Small intestine (tissue), 16 donors: ENCODE results near the gene MLLT11. TPM values are rescaled to one million over a fixed set of nuclear protein-coding genes. Genes with fewer than 3 reads are reported as not detected.

ENCODE experiments used
- DNase-seq, 2 donors: peaks; one replicate each; pipeline versions ENCODE4 v3.0.0 to v3.0.0-alpha.2; 2013
- FAIRE-seq: peaks from 2 replicates; lab custom pipeline; 2012; peaks lifted over from hg19 to GRCh38; lab: Jason Lieb, UNC
- H3K27ac ChIP-seq, 3 donors: one replicate each; pipeline ENCODE4 v1.5.1; 2013; ENCODE audit warnings: low read length in 2 of 3, mild to moderate bottlenecking in 2 of 3, control low read depth in 1 of 3, inconsistent platforms in 1 of 3, low read depth in 1 of 3, moderate library complexity in 1 of 3
- H3K27me3 ChIP-seq, 3 donors: one replicate each; pipeline ENCODE4 v1.6.1; 2013; ENCODE audit warnings: low read length in 3 of 3, inconsistent platforms in 1 of 3; ENCODE audit not compliant: control insufficient read depth in 3 of 3, insufficient read depth in 3 of 3
- H3K36me3 ChIP-seq, 3 donors: one replicate each; pipeline ENCODE4 v1.6.1; 2013; ENCODE audit warnings: low read length in 3 of 3, inconsistent platforms in 1 of 3, low read depth in 1 of 3, mild to moderate bottlenecking in 1 of 3, moderate library complexity in 1 of 3; ENCODE audit not compliant: control insufficient read depth in 3 of 3, insufficient read depth in 2 of 3
- H3K4me1 ChIP-seq, 3 donors: one replicate each; pipeline ENCODE4 v1.6.1; 2013; ENCODE audit warnings: low read length in 2 of 3, inconsistent platforms in 1 of 3, low read depth in 1 of 3, mild to moderate bottlenecking in 1 of 3, moderate library complexity in 1 of 3; ENCODE audit not compliant: control insufficient read depth in 3 of 3, insufficient read depth in 2 of 3
- H3K4me3 ChIP-seq, 3 donors: one replicate each; pipeline ENCODE4 v1.5.1; 2013; ENCODE audit warnings: low read length in 3 of 3, control low read depth in 1 of 3, inconsistent platforms in 1 of 3, low read depth in 1 of 3, mild to moderate bottlenecking in 1 of 3, moderate library complexity in 1 of 3
- H3K9me3 ChIP-seq, 2 donors: one replicate each; pipeline ENCODE4 v1.6.1; 2013; ENCODE audit warnings: low read depth in 1 of 2, low read length in 1 of 2; ENCODE audit not compliant: control insufficient read depth in 2 of 2, insufficient read depth in 1 of 2
- WGBS, 3 donors: extraction: QIAGEN DNeasy Blood & Tissue Kit; methylation state at CpG; one replicate each; pipeline ENCODE4 v1.1.7; 2013; 5-methylcytosine and 5-hydroxymethylcytosine counted together
- long read RNA-seq, 10 donors: transcript quantifications; one replicate each; lab custom pipeline, GENCODE V29; 2026
- polyA plus RNA-seq, 4 donors: library from polyadenylated mRNA; stranded (reverse) in 3 of 4; unstranded in 1 of 4; fragments of 200-250 nt in 3 of 4; fragments of 120-200 nt in 1 of 4; gene quantifications; one replicate each; pipeline versions ENCODE4 v1.2.1 to v1.2.3, GENCODE V29; 2013
- donor health status: healthy with polysubstance abuse.
- donor health status: control.
- donor health status: control.
- donor health status: Bipolar disorder and iron deficiency.
- donor health status: healthy.

The MLLT11 gene, protein sequence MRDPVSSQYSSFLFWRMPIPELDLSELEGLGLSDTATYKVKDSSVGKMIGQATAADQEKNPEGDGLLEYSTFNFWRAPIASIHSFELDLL
- 1 to 10 TPM in 2 of 4 donors, under 1 TPM in 2; 0.22 to 5.5 (median 2.4) TPM for polyA plus RNA-seq
- long read RNA-seq, donor 1, result 0 reads
- long read RNA-seq, donor 2, full-length matches to known transcripts, result 5 of 5 reads
- long read RNA-seq, donor 2, partial matches to known transcripts, result 0 of 5 reads
- long read RNA-seq, donor 2, other reads (novel, unspliced or antisense), result 0 of 5 reads
- long read RNA-seq, donor 3, full-length matches to known transcripts, result 6 of 6 reads
- long read RNA-seq, donor 3, partial matches to known transcripts, result 0 of 6 reads
- long read RNA-seq, donor 3, other reads (novel, unspliced or antisense), result 0 of 6 reads
- long read RNA-seq, donor 4, full-length matches to known transcripts, result 1 of 1 reads
- long read RNA-seq, donor 4, partial matches to known transcripts, result 0 of 1 reads
- long read RNA-seq, donor 4, other reads (novel, unspliced or antisense), result 0 of 1 reads
- long read RNA-seq, donor 5, full-length matches to known transcripts, result 3 of 3 reads
- long read RNA-seq, donor 5, partial matches to known transcripts, result 0 of 3 reads
- long read RNA-seq, donor 5, other reads (novel, unspliced or antisense), result 0 of 3 reads
- long read RNA-seq, donor 6, full-length matches to known transcripts, result 9 of 9 reads
- long read RNA-seq, donor 6, partial matches to known transcripts, result 0 of 9 reads
- long read RNA-seq, donor 6, other reads (novel, unspliced or antisense), result 0 of 9 reads
- long read RNA-seq, donor 7, result 0 reads
- long read RNA-seq, donor 8, full-length matches to known transcripts, result 3 of 3 reads
- long read RNA-seq, donor 8, partial matches to known transcripts, result 0 of 3 reads
- long read RNA-seq, donor 8, other reads (novel, unspliced or antisense), result 0 of 3 reads
- long read RNA-seq, donor 9, full-length matches to known transcripts, result 3 of 3 reads
- long read RNA-seq, donor 9, partial matches to known transcripts, result 0 of 3 reads
- long read RNA-seq, donor 9, other reads (novel, unspliced or antisense), result 0 of 3 reads
- long read RNA-seq, donor 10, full-length matches to known transcripts, result 75 of 75 reads
- long read RNA-seq, donor 10, partial matches to known transcripts, result 0 of 75 reads
- long read RNA-seq, donor 10, other reads (novel, unspliced or antisense), result 0 of 75 reads

DNA sequence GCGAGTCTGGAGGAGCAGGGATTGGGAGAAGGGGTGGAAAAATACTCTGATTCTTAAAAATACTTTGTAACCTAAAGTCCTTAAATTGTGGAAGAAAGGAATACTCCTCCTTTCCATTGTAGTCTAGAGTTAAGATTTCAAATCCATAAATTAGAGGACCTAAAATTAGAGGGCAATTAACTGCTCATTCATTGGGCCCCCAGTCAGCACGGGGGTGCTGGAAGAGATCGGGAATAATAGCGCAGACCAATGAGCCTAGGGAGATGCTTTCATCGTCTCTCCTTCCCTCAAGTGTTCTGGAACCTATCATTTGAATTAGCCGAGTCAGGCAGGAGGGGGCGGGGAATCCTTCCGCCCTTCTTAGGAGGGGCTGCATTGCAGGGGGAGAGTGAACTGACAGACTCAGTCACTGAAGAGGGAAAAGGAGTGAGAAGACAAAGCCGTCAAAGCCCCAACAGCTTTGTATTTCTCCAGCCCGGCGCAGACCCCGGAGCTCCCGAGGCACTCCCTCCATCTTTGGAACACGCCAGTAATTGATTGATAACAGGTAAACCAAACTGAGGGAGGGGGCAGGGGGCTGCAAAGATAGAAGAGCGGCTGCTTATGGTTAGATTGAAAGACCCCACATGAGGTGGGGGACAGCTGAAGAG lies at the start of gene MLLT11:
TSS of gene MLLT11 (plus strand) at position 391 of the 650 bp plus-strand sequence. CDS start 6,828 bp downstream, outside the sequence.
- H3K4me1 ChIP-seq, result peaks cover 3 to 29% (median 7%) of the 10 kb centered on the region in 3 donors
- H3K36me3 ChIP-seq, result peaks cover 0 to 13% (median 0%) of the 10 kb centered on the region in 3 donors
- 1 to 4% (median 3%) methylated on average over 15 of the region's 15 CpGs for WGBS, 3 donors
- peak within 1 kb of the TSS; percentile 60 to 99 (median 88) for H3K27ac ChIP-seq
- FAIRE-seq (no peak), DNase-seq (peak; percentile 27 to 64)
- H3K27me3 ChIP-seq, result no peaks in the 10 kb centered on the region
- no peaks in the 10 kb centered on the region for H3K9me3 ChIP-seq
- peak within 1 kb of the TSS; percentile 74 to 98 (median 83) for H3K4me3 ChIP-seq

DNA sequence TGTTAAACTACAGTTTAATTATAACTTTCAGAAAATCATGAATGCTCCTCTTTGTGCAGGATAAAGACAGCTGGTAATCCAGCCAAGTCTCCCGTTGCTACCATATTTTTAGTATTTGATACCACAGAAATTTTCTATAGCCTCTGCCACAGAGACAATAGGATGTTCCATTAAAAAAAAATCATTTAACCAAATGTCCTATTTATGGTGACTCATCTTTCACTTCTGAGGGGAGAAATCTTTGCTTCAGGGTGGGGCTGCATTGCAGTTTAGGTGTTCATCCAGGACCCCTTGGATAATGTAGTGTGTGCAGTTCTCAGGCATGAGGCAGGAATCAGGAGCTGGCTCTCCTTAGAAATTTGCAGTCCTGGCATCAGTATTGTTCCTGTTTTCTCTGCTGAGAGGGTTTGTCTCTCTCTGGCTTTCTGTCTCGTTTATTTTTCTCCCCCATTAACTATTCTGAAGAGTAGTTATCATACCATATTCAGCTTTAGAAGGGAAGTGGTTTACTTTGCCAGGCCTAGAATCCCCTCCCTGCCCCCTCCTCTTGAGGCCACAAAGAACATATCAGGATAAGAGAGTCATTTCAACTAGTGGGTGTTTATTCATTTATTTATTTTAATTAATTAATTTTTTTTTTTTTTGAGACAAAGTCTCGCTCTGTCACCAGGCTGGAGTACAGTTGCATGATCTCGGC lies 48.9 kb upstream of the MLLT11 start:
- no peaks in the 10 kb centered on the region for H3K27me3 ChIP-seq
- 53 to 62% (median 54%) methylated on average over 4 of the region's 4 CpGs for WGBS, 3 donors
- H3K9me3 ChIP-seq, result no peaks in the 10 kb centered on the region
- H3K27ac ChIP-seq, result no peak overlapping the region
- FAIRE-seq, result no peak
- no peak overlapping the region for H3K4me3 ChIP-seq
- H3K36me3 ChIP-seq, result peaks cover 0 to 2% (median 2%) of the 10 kb centered on the region in 3 donors
- no peak for DNase-seq
- peaks cover 9 to 48% (median 10%) of the 10 kb centered on the region in 3 donors for H3K4me1 ChIP-seq

DNA sequence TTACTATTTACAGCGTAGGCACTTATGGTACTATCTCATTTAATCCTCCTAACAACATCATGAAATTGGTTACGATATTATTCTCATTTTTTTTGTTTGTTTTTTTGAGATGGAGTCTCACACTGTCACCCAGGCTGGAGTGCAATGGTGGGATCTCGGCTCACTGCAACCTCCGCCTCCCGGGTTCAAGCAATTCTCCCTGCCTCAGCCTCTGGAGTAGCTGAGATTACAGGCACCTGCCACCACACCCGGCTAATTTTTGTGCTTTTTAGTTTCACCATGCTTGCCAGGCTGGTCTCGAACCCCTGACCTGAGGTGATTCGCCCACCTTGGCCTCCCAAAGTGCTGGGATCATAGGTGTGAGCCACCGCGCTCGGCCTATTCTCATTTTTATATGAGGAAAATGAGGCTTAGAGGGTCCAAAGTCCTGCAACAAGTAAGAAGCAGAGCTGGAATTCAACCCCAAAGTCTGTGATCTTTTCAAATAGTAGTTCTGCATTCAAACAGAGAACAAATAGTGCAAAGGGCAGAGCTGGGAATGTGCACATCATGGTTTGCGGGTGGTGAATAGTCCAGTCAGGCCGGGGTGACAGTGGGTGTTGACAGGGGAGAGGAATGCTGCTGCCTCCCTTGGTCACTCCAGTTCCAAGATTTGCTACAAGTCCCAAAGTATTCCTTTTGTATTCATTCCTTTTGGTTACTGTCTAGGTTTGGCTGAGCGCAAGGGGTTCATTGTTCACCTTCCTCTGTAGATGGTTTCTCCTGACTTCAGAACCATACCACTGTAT lies 47.3 kb upstream of the MLLT11 start:
- Histone ChIP-seq H3K36me3 (peaks cover 0 to 9% (median 2%) of the 10 kb centered on the region in 3 donors), H3K4me1 (peaks cover 4 to 37% (median 9%) of the 10 kb centered on the region in 3 donors), H3K27me3 (no peaks in the 10 kb centered on the region), H3K9me3 (no peaks in the 10 kb centered on the region), H3K27ac (peak overlapping the region; percentile 71 to 82 (median 76)), H3K4me3 (no peak overlapping the region)
- 37 to 68% (median 56%) methylated on average over 14 of the region's 14 CpGs for WGBS, 3 donors
- FAIRE-seq, result no peak
- peak; percentile 92 to 94 for DNase-seq

- 12 to 41% (median 29%) methylated on average over 2 of the region's 2 CpGs for WGBS, 3 donors
- FAIRE-seq (no peak), DNase-seq (peak; percentile 65 to 70)
- Histone ChIP-seq H3K27ac (peak overlapping the region; percentile 57 to 82 (median 76)), H3K4me3 (no peak overlapping the region), H3K36me3 (peaks cover 0 to 10% (median 5%) of the 10 kb centered on the region in 3 donors), H3K27me3 (no peaks in the 10 kb centered on the region), H3K4me1 (peaks cover 4 to 34% (median 9%) of the 10 kb centered on the region in 3 donors), H3K9me3 (no peaks in the 10 kb centered on the region)
Measured at GRCh38 chr1:151013518-151013917, 46.7 kb upstream of the MLLT11 start.

- DNase-seq (peak; percentile 73 to 76), FAIRE-seq (no peak)
- no peaks in the 10 kb centered on the region for H3K27me3 ChIP-seq
- peaks cover 0 to 51% (median 5%) of the 10 kb centered on the region in 3 donors for H3K36me3 ChIP-seq
- H3K4me3 ChIP-seq, result no peak overlapping the region
- WGBS, 3 donors, result 32 to 52% (median 46%) methylated on average over 6 of the region's 6 CpGs
- H3K9me3 ChIP-seq, result no peaks in the 10 kb centered on the region
- no peak overlapping the region for H3K27ac ChIP-seq
- no peaks in the 10 kb centered on the region for H3K4me1 ChIP-seq
Measured at GRCh38 chr1:151024540-151025146, 35.6 kb upstream of the MLLT11 start.

- H3K4me1 ChIP-seq, result no peaks in the 10 kb centered on the region
- DNase-seq (no peak), FAIRE-seq (no peak)
- H3K36me3 ChIP-seq, result peaks cover 0 to 54% (median 11%) of the 10 kb centered on the region in 3 donors
- H3K4me3 ChIP-seq, result no peak overlapping the region
- no peak overlapping the region for H3K27ac ChIP-seq
- no peaks in the 10 kb centered on the region for H3K9me3 ChIP-seq
- no peaks in the 10 kb centered on the region for H3K27me3 ChIP-seq
Measured at GRCh38 chr1:151026460-151026859, 33.7 kb upstream of the MLLT11 start.
